ENCODE data around the gene MAST3. TPM values are rescaled to one million over a fixed set of nuclear protein-coding genes. Genes with fewer than 3 reads are reported as not detected.

MAST3 gene
- total RNA-seq, 4 donors from 2014 or later = 0.66 to 2.8 (median 1.6) TPM

DNA sequence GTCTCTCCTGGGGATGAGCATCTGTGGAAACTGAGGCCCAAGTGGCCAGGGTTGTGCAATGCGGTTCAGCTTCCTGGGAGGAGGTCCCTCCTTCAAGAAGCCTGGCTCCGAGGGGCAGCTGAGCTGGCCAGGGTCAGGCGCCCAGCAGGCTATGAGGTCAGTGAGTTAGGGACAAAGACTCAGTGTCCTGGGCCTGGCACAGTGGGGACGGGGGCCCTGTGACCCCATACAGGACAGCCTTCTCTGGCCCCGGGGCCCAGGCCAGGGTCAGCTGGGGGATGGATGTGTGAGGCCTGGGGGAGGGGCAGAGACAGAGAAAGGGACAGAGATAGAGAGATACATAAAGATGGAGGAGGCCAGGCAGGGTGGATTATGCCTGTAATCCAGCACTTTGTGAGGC is 7.9 kb upstream of the MAST3 start:
- no peaks in the 10 kb centered on the region for H3K36me3 ChIP-seq
- DNase-seq (no peak), ATAC-seq (no peak)
- no peak for TF ChIP-seq POLR2A (IDR thresholded peaks at IDR 0.05)
- TF ChIP-seq, protein P1, sequence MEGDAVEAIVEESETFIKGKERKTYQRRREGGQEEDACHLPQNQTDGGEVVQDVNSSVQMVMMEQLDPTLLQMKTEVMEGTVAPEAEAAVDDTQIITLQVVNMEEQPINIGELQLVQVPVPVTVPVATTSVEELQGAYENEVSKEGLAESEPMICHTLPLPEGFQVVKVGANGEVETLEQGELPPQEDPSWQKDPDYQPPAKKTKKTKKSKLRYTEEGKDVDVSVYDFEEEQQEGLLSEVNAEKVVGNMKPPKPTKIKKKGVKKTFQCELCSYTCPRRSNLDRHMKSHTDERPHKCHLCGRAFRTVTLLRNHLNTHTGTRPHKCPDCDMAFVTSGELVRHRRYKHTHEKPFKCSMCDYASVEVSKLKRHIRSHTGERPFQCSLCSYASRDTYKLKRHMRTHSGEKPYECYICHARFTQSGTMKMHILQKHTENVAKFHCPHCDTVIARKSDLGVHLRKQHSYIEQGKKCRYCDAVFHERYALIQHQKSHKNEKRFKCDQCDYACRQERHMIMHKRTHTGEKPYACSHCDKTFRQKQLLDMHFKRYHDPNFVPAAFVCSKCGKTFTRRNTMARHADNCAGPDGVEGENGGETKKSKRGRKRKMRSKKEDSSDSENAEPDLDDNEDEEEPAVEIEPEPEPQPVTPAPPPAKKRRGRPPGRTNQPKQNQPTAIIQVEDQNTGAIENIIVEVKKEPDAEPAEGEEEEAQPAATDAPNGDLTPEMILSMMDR (IDR thresholded peaks at IDR 0.05 in 4 of 5, conservative IDR thresholded peaks at IDR 0.05 in 1 of 5) = no peak
- no peak overlapping the region for H3K27ac ChIP-seq
- in situ Hi-C loops (cut with MboI; ENCODE audit: low sequenced_read_pairs in 4 of 4) (loop anchor here in 1 of 4 donors (25.0 kb wide), 1 partner anchor 477 kb away; no protein-coding TSS in a partner anchor), intact Hi-C loops (cut with DNase I; ENCODE audit: low total_unique reads) (no loop called here)
- H3K4me3 ChIP-seq = no peak overlapping the region
- no peaks in the 10 kb centered on the region for H3K4me1 ChIP-seq
- H3K9me3 ChIP-seq = no peaks in the 10 kb centered on the region
- peaks cover 0 to 4% (median 0%) of the 10 kb centered on the region in 3 donors for H3K27me3 ChIP-seq

DNA sequence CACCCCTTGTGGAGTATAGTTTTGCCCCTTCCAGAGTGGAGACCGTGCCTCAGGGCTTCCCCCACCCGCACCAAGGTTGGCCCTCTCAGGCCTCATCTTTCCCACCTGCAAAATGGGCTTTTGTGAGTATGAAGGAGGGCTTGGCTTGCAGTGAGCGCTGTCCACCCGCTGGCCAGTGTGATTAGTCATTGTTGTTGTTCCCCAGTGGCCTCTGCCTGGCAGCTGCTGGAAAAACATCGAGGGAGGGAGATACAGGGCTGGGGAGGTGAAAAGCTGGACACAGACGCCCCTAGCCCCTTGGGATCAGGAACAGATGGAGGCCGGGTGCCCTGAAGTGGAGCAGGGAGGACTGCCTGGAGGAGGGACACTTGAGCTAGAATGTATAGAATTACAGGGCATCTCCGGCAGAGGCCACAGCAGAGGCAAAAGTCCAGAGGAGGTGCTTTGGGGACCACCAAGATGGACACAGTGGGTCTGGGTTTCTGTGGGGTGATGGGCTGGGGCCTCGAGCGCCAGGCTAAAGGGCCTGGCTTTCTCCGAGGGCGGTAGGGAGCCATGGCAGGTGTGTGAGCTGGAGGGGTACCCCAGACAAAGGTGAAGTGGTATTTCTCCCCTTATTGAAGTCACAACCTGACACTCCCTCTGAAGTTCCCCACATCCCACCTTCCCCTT is 6.9 kb upstream of the MAST3 start:
- ATAC-seq (no peak), DNase-seq (no peak)
- H3K36me3 ChIP-seq = no peaks in the 10 kb centered on the region
- no peak overlapping the region for H3K4me3 ChIP-seq
- TF ChIP-seq, protein P1 (IDR thresholded peaks at IDR 0.05 in 4 of 5, conservative IDR thresholded peaks at IDR 0.05 in 1 of 5) = no peak
- no peak for TF ChIP-seq POLR2A (IDR thresholded peaks at IDR 0.05)
- H3K27ac ChIP-seq = no peak overlapping the region
- no peaks in the 10 kb centered on the region for H3K4me1 ChIP-seq
- intact Hi-C loops (cut with DNase I; ENCODE audit: low total_unique reads) = no loop called here
- in situ Hi-C loops (cut with MboI; ENCODE audit: low sequenced_read_pairs in 4 of 4) = loop anchor here in 1 of 4 donors (25.0 kb wide), 1 partner anchor 478 kb away; no protein-coding TSS in a partner anchor
- no peaks in the 10 kb centered on the region for H3K9me3 ChIP-seq
- H3K27me3 ChIP-seq = peaks cover 0 to 8% (median 0%) of the 10 kb centered on the region in 3 donors

DNA sequence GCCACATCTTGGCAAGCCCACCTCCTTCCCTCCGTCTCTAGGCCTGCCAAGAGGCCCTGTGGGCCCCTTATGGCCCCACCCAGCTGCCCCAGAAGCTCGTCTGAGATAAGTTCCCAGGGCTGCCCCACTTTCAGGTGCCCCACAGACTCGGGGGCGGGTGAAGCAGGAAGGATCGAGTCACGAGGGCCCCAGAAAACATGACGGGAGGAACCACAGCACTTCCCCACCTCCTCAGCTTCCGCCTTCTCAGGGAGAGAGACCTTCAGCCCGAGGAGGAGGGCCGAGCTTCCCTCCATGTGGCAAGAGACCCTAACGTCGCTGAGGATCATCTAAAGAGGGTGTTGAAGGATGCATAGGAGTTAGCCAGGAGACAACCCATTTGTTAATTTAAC is 6.4 kb upstream of the MAST3 start:
- peak in 1 of 2 donors; percentile 12 for TF ChIP-seq POLR2A (IDR thresholded peaks at IDR 0.05)
- TF ChIP-seq, protein P1 (IDR thresholded peaks at IDR 0.05 in 4 of 5, conservative IDR thresholded peaks at IDR 0.05 in 1 of 5) = no peak
- no peaks in the 10 kb centered on the region for H3K36me3 ChIP-seq
- no peaks in the 10 kb centered on the region for H3K9me3 ChIP-seq
- no peak overlapping the region for H3K4me3 ChIP-seq
- H3K4me1 ChIP-seq = no peaks in the 10 kb centered on the region
- H3K27me3 ChIP-seq = peaks cover 0 to 13% (median 0%) of the 10 kb centered on the region in 3 donors
- no peak overlapping the region for H3K27ac ChIP-seq
- ATAC-seq (no peak), DNase-seq (peak; percentile 24 to 46)
- intact Hi-C loops (cut with DNase I; ENCODE audit: low total_unique reads) (no loop called here), in situ Hi-C loops (cut with MboI; ENCODE audit: low sequenced_read_pairs in 4 of 4) (loop anchor here in 1 of 4 donors (25.0 kb wide), 1 partner anchor 479 kb away; no protein-coding TSS in a partner anchor)

DNA sequence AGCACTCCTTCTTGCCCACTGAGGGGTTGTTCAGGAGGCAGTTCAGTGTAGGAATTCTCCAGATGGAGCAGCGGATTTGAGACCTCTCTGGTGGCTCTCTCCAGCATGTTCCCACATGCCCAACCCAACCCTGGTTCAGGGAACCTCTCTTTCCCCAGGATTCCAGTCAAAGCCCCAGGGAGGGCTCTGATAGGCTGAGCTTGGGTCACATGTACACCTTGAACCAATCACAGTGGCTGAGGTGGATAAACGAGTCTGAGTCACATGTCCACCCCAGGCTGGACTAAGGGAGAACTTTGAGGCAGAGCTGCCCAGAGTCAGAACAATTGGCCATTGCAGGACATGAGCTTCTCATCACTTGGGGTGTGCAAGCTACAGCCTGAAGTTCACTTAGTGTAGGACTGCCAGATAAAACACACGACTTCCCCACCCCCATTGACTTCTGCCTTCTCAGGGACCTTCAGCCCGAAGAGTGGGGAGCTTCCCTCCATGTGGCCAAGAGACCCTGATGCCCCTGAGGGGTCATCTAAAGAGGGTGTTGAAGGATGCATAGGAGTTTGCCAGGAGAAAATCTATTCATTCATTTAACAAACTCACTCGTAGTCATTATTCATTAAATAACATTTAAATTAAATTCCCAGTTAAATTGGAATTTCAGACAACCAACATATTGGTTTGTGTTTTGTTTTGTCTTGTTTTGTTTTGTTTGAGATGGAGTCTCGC is 4.0 kb upstream of the MAST3 start:
- Histone ChIP-seq H3K9me3 (no peaks in the 10 kb centered on the region), H3K27ac (no peak overlapping the region), H3K36me3 (no peaks in the 10 kb centered on the region), H3K4me3 (no peak overlapping the region), H3K27me3 (peaks cover 12 to 35% (median 16%) of the 10 kb centered on the region in 3 donors), H3K4me1 (peaks cover 0 to 5% of the 10 kb centered on the region in 2 donors)
- DNase-seq = no peak
- in situ Hi-C loops (cut with MboI; ENCODE audit: low sequenced_read_pairs in 4 of 4) (loop anchor here in 1 of 4 donors (25.0 kb wide), 1 partner anchor 481 kb away; no protein-coding TSS in a partner anchor), intact Hi-C loops (cut with DNase I; ENCODE audit: low total_unique reads) (no loop called here)
- peak in 1 of 2 donors; percentile 11 for ATAC-seq
- TF ChIP-seq, protein P1 (IDR thresholded peaks at IDR 0.05 in 4 of 5, conservative IDR thresholded peaks at IDR 0.05 in 1 of 5) = no peak
- TF ChIP-seq POLR2A (IDR thresholded peaks at IDR 0.05) = no peak
